COR-L47 (cell line): ENCODE results near the gene CA5A.

Experiments used
- DNase-seq: peaks from one replicate; lab custom pipeline; 2025; lab: John Stamatoyannopoulos, UW

The CA5A gene

GRCh38 chr16:87848676-87849345 is 87.5 kb downstream of the CA5A start:
- no peak for DNase-seq

- DNase-seq, result no peak
Observed at GRCh38 chr16:87847785-87848675, 88.3 kb downstream of the CA5A start.

GRCh38 chr16:87847467-87847784 is 88.9 kb downstream of the CA5A start:
- no peak for DNase-seq

GRCh38 chr16:87846705-87847466 is 89.4 kb downstream of the CA5A start:
- DNase-seq, result no peak

GRCh38 chr16:87845807-87846619 is 90.3 kb downstream of the CA5A start:
- DNase-seq, result no peak

GRCh38 chr16:87845213-87845612 is 91.1 kb downstream of the CA5A start:
- DNase-seq, result no peak

- DNase-seq, result no peak
Observed at GRCh38 chr16:87844809-87845208, 91.5 kb downstream of the CA5A start.

GRCh38 chr16:87844120-87844733 is 92.1 kb downstream of the CA5A start:
- DNase-seq, result no peak

- no peak for DNase-seq
Observed at GRCh38 chr16:87843678-87844105, 92.6 kb downstream of the CA5A start.

GRCh38 chr16:87842209-87842869 is 94.0 kb downstream of the CA5A start:
- no peak for DNase-seq

- no peak for DNase-seq
Observed at GRCh38 chr16:87841340-87842208, 94.8 kb downstream of the CA5A start.

GRCh38 chr16:87840271-87840978 is 95.9 kb downstream of the CA5A start:
- no peak for DNase-seq

GRCh38 chr16:87839542-87840270 is 96.6 kb downstream of the CA5A start:
- DNase-seq, result no peak

- DNase-seq, result no peak
Observed at GRCh38 chr16:87838643-87839541, 97.4 kb downstream of the CA5A start.
